ENCODE data around the gene ANK3.

ANK3 gene

DNA sequence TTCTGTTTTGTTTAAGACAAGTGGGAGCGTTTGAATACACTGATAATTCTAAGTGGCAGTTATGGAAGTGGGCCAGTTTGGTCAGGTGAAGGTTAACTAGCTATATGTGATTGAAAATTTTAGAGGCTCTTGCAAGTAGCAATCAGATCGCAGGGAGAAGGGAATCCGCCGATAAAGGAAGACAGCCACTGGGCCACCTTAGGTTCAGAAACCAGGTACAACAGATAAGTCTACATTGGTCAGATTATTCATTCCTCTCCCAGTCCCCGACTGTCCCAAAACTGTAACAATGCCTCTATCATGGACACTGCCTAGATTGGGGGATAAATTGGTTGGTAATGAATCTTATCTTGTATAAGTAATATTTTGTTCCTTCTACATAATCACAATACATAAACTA, 8.9 kb downstream of the ANK3 start:
- no peak for DNase-seq (ENCODE audit: low read depth in 1 of 2, low spot score in 1 of 2)

GRCh38 chr10:60377955-60378354, 11.7 kb downstream of the ANK3 start:
- DNase-seq (ENCODE audit: low read depth in 1 of 2, low spot score in 1 of 2), result no peak

GRCh38 chr10:60377042-60377352, 12.7 kb downstream of the ANK3 start:
- DNase-seq (ENCODE audit: low read depth in 1 of 2, low spot score in 1 of 2), result no peak

DNA sequence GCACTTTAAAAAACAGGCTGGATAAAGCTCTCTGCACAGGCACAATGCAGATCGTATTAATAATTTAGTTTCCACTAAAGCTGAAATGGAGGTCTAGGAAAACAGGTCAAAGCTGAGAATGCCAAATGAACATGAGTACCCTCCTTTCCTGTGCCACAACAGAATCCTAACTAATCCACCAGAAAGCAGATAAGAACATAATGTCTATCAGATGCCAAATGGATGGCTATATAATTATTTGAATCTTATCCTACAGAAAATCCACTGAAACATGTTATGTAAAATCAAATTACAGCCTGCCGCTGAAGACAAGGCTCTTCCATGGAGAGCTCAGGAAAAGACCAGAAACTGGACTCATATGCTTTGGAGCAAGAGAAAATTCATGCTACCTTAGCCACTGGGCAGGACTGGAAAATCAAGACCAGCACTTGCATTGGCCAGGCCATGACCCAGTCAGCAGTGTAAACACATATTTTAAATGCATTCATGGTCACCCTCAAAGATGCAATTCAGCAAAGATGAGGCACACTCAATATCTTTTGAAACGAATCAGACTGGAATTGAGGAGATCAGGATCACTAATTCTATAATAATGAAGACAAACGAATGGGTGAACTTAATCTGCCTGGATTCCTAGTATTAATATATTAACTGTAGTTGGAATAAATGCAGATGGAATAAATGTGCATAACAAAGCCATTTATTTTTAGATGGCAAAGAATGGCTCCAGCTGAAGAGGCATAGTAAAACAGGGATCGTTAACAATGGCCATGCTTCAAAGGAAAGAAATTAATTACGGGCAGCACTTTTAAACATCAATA, 13.2 kb downstream of the ANK3 start:
- DNase-seq (ENCODE audit: low read depth in 1 of 2, low spot score in 1 of 2), result no peak

- DNase-seq (ENCODE audit: low read depth in 1 of 2, low spot score in 1 of 2), result no peak
These were observed 14.2 kb downstream of the ANK3 start for GRCh38 chr10:60375293-60376004.

GRCh38 chr10:60374836-60375235, 14.8 kb downstream of the ANK3 start:
- no peak for DNase-seq (ENCODE audit: low read depth in 1 of 2, low spot score in 1 of 2)

- DNase-seq (ENCODE audit: low read depth in 1 of 2, low spot score in 1 of 2), result no peak
These were observed 17.2 kb downstream of the ANK3 start for GRCh38 chr10:60372436-60372835.

DNA sequence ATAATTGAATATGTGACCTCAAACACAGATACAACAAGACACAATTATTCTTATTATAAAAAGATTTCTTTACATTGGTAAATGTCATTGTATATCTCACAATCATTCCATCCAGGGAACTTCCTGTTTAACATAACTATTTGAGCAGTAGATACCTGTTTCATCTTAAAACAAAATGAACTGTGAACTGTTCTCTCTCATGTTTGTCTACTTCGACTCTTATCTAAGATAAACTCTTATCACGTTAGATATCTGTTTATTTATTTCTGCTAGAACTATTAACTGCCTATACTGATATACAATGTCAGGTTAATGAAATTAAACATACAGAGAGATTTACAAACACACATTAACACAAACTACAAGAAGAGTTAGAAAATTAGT, 20.1 kb downstream of the ANK3 start:
- no peak for DNase-seq (ENCODE audit: low read depth in 1 of 2, low spot score in 1 of 2)

GRCh38 chr10:60368875-60369546, 20.7 kb downstream of the ANK3 start:
- DNase-seq (ENCODE audit: low read depth in 1 of 2, low spot score in 1 of 2), result no peak

DNA sequence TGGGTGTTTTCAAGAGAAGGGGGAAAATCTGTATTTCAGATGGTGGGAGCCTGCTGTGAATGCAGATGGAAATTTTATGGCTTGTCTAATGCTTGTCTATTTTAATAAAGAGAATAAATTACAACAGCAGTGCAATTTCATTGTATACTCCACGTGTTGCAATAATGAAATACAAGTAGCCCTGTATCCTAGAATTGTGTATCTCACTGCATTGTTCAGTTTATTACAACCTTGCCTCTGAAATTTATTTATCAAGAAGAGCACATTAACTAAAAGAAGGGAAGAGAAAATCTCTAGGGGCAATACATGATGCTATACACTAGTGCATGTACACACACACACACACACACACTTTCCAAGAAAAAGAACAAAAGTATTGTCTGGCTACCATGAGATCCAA, 21.8 kb downstream of the ANK3 start:
- DNase-seq (ENCODE audit: low read depth in 1 of 2, low spot score in 1 of 2), result no peak

- no peak for DNase-seq (ENCODE audit: low read depth in 1 of 2, low spot score in 1 of 2)
These were observed 22.2 kb downstream of the ANK3 start for GRCh38 chr10:60367431-60367830.

GRCh38 chr10:60367024-60367423, 22.7 kb downstream of the ANK3 start:
- no peak for DNase-seq (ENCODE audit: low read depth in 1 of 2, low spot score in 1 of 2)

DNA sequence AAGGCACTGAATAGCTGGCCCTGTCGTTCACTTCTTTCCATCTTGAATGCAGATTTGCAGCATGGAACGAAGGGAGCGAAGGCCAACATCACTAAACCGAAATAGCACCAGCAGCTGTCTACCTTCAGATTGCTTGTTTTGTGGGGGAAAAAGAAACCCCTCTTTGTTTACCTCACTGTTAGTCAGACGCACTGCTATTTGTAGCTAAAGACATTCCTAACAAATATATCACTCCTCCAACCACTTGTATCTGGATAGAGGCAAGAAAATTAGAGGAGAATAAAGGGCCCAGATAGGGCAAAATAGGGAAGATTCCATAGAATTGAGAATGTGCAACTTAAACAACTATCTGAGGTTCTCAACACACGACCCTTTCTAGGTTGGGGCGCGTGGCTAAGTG, 26.5 kb downstream of the ANK3 start:
- DNase-seq (ENCODE audit: low read depth in 1 of 2, low spot score in 1 of 2), result no peak

GRCh38 chr10:60362461-60362860, 27.2 kb downstream of the ANK3 start:
- DNase-seq (ENCODE audit: low read depth in 1 of 2, low spot score in 1 of 2), result no peak

GRCh38 chr10:60359066-60359465, 30.6 kb downstream of the ANK3 start:
- DNase-seq (ENCODE audit: low read depth in 1 of 2, low spot score in 1 of 2), result no peak

GRCh38 chr10:60358282-60358681, 31.4 kb downstream of the ANK3 start:
- no peak for DNase-seq (ENCODE audit: low read depth in 1 of 2, low spot score in 1 of 2)

DNA sequence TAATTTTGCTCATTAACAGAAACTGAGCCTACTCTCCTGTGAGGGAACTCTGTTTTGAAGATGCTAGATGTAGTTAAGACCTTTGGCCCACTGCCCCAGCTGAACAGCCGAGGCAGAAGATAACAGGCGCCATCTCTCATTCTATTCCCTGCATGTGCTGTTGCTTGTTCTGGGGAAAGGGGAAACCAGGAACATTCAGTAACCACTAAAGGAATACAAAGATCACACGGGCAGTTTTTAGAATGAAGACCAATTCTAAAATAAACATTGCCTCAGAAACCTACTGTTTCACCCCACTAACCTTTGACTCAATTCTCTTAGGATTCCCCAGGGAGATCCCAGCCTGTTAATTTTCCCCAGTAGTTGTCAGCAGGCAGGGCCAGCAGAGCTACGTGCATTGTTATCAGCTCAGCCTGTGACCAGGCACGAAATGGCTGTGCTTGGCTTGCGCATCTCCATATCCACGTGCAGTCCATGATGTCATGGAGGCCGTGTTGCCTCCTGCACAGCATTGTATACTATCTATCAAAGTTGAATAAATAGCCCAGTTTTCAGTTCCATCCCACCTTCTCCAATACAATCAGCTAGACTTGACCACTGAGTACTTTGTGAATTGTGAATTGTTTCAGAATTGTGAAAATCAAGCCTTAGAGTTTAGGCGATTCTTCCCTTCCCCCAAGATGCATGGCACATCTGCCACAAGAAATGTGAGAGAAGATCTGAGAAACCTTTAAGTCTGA, 36.0 kb downstream of the ANK3 start:
- DNase-seq (ENCODE audit: low read depth in 1 of 2, low spot score in 1 of 2), result no peak

GRCh38 chr10:60352105-60352504, 37.6 kb downstream of the ANK3 start:
- no peak for DNase-seq (ENCODE audit: low read depth in 1 of 2, low spot score in 1 of 2)

DNA sequence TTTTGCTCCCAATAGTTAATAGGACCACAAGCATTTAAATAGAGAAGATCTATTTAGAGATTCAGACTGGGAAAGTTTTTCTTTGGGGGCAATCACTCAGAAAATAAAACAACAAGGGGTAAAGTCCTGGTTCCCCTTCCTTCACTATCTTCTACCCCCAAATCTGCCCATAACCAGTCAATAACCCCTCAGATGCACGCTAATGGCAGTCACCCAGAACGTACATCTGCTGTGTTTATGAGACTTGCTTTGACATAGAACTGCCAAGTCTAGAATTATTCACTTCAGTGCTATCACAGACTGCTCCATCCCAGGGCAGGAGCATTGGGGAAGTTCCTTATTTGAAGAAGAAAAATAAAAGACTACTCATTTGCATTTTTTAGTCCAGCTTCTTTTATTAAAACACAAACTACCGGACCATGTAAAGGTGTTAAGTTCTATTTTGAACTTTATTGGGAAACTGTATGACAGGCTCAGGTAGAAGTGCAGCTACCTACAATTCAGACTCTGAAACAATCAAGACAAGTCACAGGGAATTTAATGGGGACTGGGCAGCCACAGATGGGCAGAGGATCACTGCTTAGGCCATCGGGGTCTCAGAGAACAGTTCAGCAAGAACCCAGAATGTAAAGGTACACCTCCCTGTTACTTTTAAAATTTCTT, 38.4 kb downstream of the ANK3 start:
- DNase-seq (ENCODE audit: low read depth in 1 of 2, low spot score in 1 of 2), result no peak

DNA sequence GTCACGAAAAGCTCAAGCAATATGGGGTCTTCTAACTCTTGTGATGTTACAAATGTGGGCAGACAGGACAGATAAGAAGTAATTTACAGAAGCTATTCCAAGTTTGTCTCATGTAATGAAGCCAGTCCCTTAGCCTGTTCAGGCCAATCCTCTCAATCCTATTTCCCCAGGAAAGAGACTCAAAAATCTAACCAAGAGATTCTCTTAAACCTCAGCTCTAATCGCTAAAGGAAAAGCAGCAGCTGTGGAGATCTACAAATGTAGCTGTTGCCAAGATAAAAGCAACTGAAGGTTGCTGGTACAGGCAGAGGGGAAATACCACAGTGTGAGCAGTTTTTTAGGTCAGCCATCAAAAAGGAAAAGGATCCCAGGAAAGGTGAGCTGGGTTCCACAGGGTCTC, 39.3 kb downstream of the ANK3 start:
- no peak for DNase-seq (ENCODE audit: low read depth in 1 of 2, low spot score in 1 of 2)

DNA sequence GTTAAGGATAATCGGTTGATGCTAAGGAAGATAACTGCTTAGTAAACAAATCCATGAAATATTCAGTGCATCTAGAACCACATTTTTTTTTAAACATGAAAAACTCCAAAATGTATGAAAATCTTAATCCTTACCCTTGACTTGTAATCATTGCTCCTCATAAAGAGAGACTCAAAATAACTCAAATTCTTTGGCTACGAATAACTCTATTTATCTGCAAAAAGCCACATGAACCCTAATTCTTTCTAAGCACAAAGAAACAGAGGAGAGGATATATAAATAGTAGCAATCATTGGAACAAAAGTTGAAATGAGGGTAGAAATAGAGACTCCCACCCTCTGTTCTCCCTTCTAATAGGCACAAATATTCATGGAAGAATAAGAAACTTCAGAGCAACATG, 40.2 kb downstream of the ANK3 start:
- no peak for DNase-seq (ENCODE audit: low read depth in 1 of 2, low spot score in 1 of 2)

All from stimulated activated CD4-positive, alpha-beta T cell treated with anti-CD3 and anti-CD28 coated beads, Interleukin-15, amount 100 ng/mL, for 1 hour (primary cell).